HepG2 (cell line): ENCODE measurements around the gene CMTM8. TPM values are rescaled to one million over a fixed set of nuclear protein-coding genes. Genes with fewer than 3 reads are reported as not detected.

Experiments
- ATAC-seq: fragments of 200-7000 bp; cut with Tn5 transposase; 3 replicates; pipeline ENCODE4 v1.9.1; 2020; ENCODE audit warnings: mild to moderate bottlenecking, moderate library complexity
- BruUV-seq: library from RNA; stranded (reverse); fragments of 400-500 nt; replicated peaks from 2 replicates; lab custom pipeline; 2021; lab: Mats Ljungman, UMichigan
- CTCF ChIA-PET: fragments of 300-600 bp; formaldehyde crosslinking; extraction: SDS; loops from one replicate; lab custom pipeline; 2021; ENCODE audit warnings: low total read pairs, inconsistent platforms, low intra/inter-chr PET ratio; lab: Yijun Ruan, JAX
- POLR2A ChIA-PET: fragments of 350-600 bp; sonication (Branson Sonifier 250); formaldehyde crosslinking; loops from one replicate; lab custom pipeline; 2020; ENCODE audit warnings: antibody characterized with exemption, inconsistent platforms; lab: Yijun Ruan, JAX
- DNase-seq: peaks from one replicate; pipeline ENCODE4 v3.0.0-alpha.2; 2015; ENCODE audit warnings: low spot score
- FAIRE-seq: peaks from 3 replicates; lab custom pipeline; 2011; peaks lifted over from hg19 to GRCh38; lab: Jason Lieb, UNC
- H2AFZ ChIP-seq: one replicate; pipeline ENCODE4 v1.6.1; 2011; ENCODE audit warnings: low read length, inconsistent platforms
- H3K27ac ChIP-seq: fragments of 300-600 bp; 3 replicates; pipeline ENCODE4 v1.8.0; 2011; ENCODE audit warnings: mixed run types, mild to moderate bottlenecking, mixed read lengths, low read length, inconsistent platforms; ENCODE audit not compliant: insufficient read depth; ENCODE audit errors: extremely low read length
- H3K27me3 ChIP-seq, 2 experiments: fragments of 200-600 bp in 1 of 2; 2 replicates in 1 of 2; 3 replicates in 1 of 2; pipeline versions ENCODE4 v1.6.0 to v1.8.0; 2011; ENCODE audit warnings: low read length in 2 of 2, mild to moderate bottlenecking in 2 of 2, moderate library complexity in 2 of 2, inconsistent platforms in 1 of 2; ENCODE audit not compliant: insufficient read depth in 2 of 2, control insufficient read depth in 1 of 2
- H3K36me3 ChIP-seq, 2 experiments: fragments of 200-600 bp in 1 of 2; replicated peaks in 1 of 2; 2 replicates in 1 of 2; 3 replicates in 1 of 2; pipeline versions ENCODE4 v1.5.1 to v1.8.0; 2011; ENCODE audit warnings: low read length in 2 of 2, inconsistent platforms in 1 of 2; ENCODE audit not compliant: insufficient read depth in 2 of 2, control insufficient read depth in 1 of 2
- H3K4me1 ChIP-seq: 2 replicates; pipeline ENCODE4 v1.5.1; 2012; ENCODE audit warnings: low read length, inconsistent platforms; ENCODE audit not compliant: insufficient read depth
- H3K4me2 ChIP-seq: 2 replicates; pipeline ENCODE4 v1.6.0; 2011; ENCODE audit warnings: low read depth, low read length, inconsistent platforms
- H3K4me3 ChIP-seq, 3 experiments: fragments of 200-600 bp in 1 of 3; sonication (generic), shearing (Covaris generic) in 1 of 3; replicated peaks in 1 of 3; 2 replicates each; pipeline ENCODE4 v1.5.1; 2011 to 2016; ENCODE audit warnings: low read length in 3 of 3, inconsistent platforms in 2 of 3, low read depth in 2 of 3, mild to moderate bottlenecking in 2 of 3, control low read depth in 1 of 3, mixed read lengths in 1 of 3; ENCODE audit not compliant: insufficient read depth in 1 of 3
- H3K79me2 ChIP-seq: one replicate; pipeline ENCODE4 v1.6.1; 2011; ENCODE audit warnings: low read length, inconsistent platforms; ENCODE audit not compliant: insufficient read depth
- H3K9ac ChIP-seq: 2 replicates; pipeline ENCODE4 v1.6.0; 2011; ENCODE audit warnings: mild to moderate bottlenecking, low read depth, low read length, inconsistent platforms; ENCODE audit not compliant: insufficient read depth
- H3K9me3 ChIP-seq: 2 replicates; pipeline ENCODE4 v1.5.1; 2012; ENCODE audit warnings: mild to moderate bottlenecking, low read length
- H4K20me1 ChIP-seq: 2 replicates; pipeline ENCODE4 v1.6.0; 2011; ENCODE audit warnings: inconsistent platforms, mild to moderate bottlenecking, low read length, moderate library complexity; ENCODE audit not compliant: insufficient read depth
- ATF7-NPFF ChIP-seq: sonication (generic); formaldehyde crosslinking; IDR thresholded peaks from 2 replicates; pipeline ENCODE4 v1.8.1; 2023; ENCODE audit warnings: mild to moderate bottlenecking, low read depth, missing genetic modification reagents, moderate library complexity
- HIVEP1 ChIP-seq: sonication (generic); formaldehyde crosslinking; IDR thresholded peaks from 2 replicates; pipeline ENCODE4 v1.4.0; 2020; ENCODE audit warnings: mild to moderate bottlenecking, missing genetic modification reagents
- NRL ChIP-seq: sonication (generic); formaldehyde crosslinking; IDR thresholded peaks from 2 replicates; pipeline ENCODE4 v1.5.0; 2020; ENCODE audit warnings: missing genetic modification reagents, mild to moderate bottlenecking, moderate library complexity, borderline replicate concordance
- PAWR ChIP-seq: sonication (generic); formaldehyde crosslinking; IDR thresholded peaks from 2 replicates; pipeline ENCODE4 v1.4.0; 2020; ENCODE audit warnings: missing genetic modification reagents, mild to moderate bottlenecking, borderline replicate concordance
- SP4 ChIP-seq: sonication (generic); formaldehyde crosslinking; IDR thresholded peaks from 2 replicates; pipeline ENCODE4 v1.8.1; 2023; ENCODE audit warnings: mild to moderate bottlenecking, missing genetic modification reagents
- ZNF780A ChIP-seq: sonication (generic); formaldehyde crosslinking; IDR thresholded peaks from 2 replicates; pipeline ENCODE4 v1.8.0; 2022; ENCODE audit warnings: mild to moderate bottlenecking, missing genetic modification reagents, moderate library complexity
- WGBS: methylation state at CpG from one replicate; pipeline ENCODE4 v1.1.6; 2017; ENCODE audit warnings: low lambda C conversion rate; 5-methylcytosine and 5-hydroxymethylcytosine counted together
- in situ Hi-C: cut with HindIII; loops from 2 replicates; pipeline ENCODE4 v1.10.0; 2017; ENCODE audit warnings: low pct_unique_long_range_greater_than_20kb; ENCODE audit not compliant: extremely low pct_ligation_motif_present
- intact Hi-C: fragments of 100-400 bp; cut with micrococcal nuclease; formaldehyde crosslinking; loops from one replicate; pipeline ENCODE4 v1.10.0; 2022; ENCODE audit not compliant: unreplicated experiment
- polyA plus RNA-seq, 8 experiments: library from polyadenylated mRNA; depleted of rRNA in 3 of 8; stranded (reverse) in 7 of 8; unstranded in 1 of 8; fragments of >200 nt; fragmentation: Illumina TruSeq in 4 of 8; extraction: Trizol in 4 of 8; gene quantifications; 2 replicates each; pipeline versions ENCODE4 v1.2.1 to v1.2.3, GENCODE V29; 2011 to 2016; ENCODE audit warnings: low read depth in 4 of 8, missing spikeins in 1 of 8, mixed read lengths in 1 of 8; ENCODE audit not compliant: insufficient read depth in 1 of 8
- total RNA-seq, 5 experiments: library from RNA; depleted of rRNA; stranded (reverse); fragments of >200 nt; fragmentation: Illumina TruSeq; extraction: Trizol; gene quantifications; 2 replicates each; pipeline ENCODE4 v1.2.3, GENCODE V29; 2016; ENCODE audit warnings: low read depth in 1 of 5

CMTM8 gene
- total and polyA plus RNA-seq, 2 of the 13 experiments (the other 11 are each of a cell fraction or from before 2014, with no cell fraction given), result 8.9 to 15.8 TPM

- TF ChIP-seq ATF7-NPFF, result no peak
- TF ChIP-seq PAWR (CRISPR knock-in tag), result no peak
- TF ChIP-seq HIVEP1 (CRISPR knock-in tag), result no peak
- TF ChIP-seq ZNF780A (CRISPR knock-in tag), result no peak
Observed at GRCh38 chr3:32413845-32414521, 175.5 kb downstream of the CMTM8 start (continued).

GRCh38 chr3:32414522-32415202 lies 176.2 kb downstream of the CMTM8 start:
- intact Hi-C loops, result no loop called here
- Histone ChIP-seq H3K9ac (no peak overlapping the region), H3K4me1 (peaks cover 5% of the 10 kb centered on the region), H4K20me1 (no peaks in the 10 kb centered on the region), H3K9me3 (peaks cover 9% of the 10 kb centered on the region), H3K4me2 (no peak overlapping the region), H3K27ac (no peak overlapping the region), H3K27me3 (no peaks in the 10 kb centered on the region), H3K36me3 (no peaks in the 10 kb centered on the region), H3K4me3 (no peak overlapping the region), H3K79me2 (peaks cover 28% of the 10 kb centered on the region), H2AFZ (no peak overlapping the region)
- TF ChIP-seq NRL (CRISPR knock-in tag) (no peak), SP4 (CRISPR knock-in tag) (no peak)
- ChIA-PET CTCF (no interaction called here), POLR2A (no interaction called here)
- DNase-seq, result no peak
- BruUV-seq, result no TSS peak
- FAIRE-seq, result no peak
- WGBS, result 97% methylated on average over 6 of the region's 6 CpGs
- in situ Hi-C loops, result no loop called here
- ATAC-seq, result no peak
